Aorta (tissue), 5 donors: Measurements from ENCODE around the gene ITGA7. TPM values are rescaled to one million over a fixed set of nuclear protein-coding genes. Genes with fewer than 3 reads are reported as not detected.

Source experiments
- ATAC-seq: fragments of 200-7000 bp; cut with Tn5 transposase; one replicate; pipeline ENCODE4 v1.9.1; 2022; ENCODE audit warnings: moderate library complexity; ENCODE audit not compliant: low FRiP score
- DNase-seq, 2 donors: peaks; one replicate each; pipeline ENCODE4 v3.0.0-alpha.2; 2020
- H3K27ac ChIP-seq, 2 donors: one replicate each; pipeline ENCODE4 v1.5.1; 2013; ENCODE audit warnings: low read length in 2 of 2, mild to moderate bottlenecking in 2 of 2, moderate library complexity in 2 of 2, control low read depth in 1 of 2, inconsistent platforms in 1 of 2, low read depth in 1 of 2
- H3K27me3 ChIP-seq, 2 donors: one replicate each; pipeline ENCODE4 v1.6.1; 2013; ENCODE audit warnings: control low read depth in 1 of 2, low read length in 1 of 2, mild to moderate bottlenecking in 1 of 2, moderate library complexity in 1 of 2; ENCODE audit not compliant: insufficient read depth in 2 of 2, control insufficient read depth in 1 of 2
- H3K36me3 ChIP-seq, 2 donors: one replicate each; pipeline ENCODE4 v1.6.1; 2013; ENCODE audit warnings: control low read depth in 1 of 2, low read length in 1 of 2, mild to moderate bottlenecking in 1 of 2; ENCODE audit not compliant: insufficient read depth in 2 of 2, control insufficient read depth in 1 of 2
- H3K4me1 ChIP-seq, 2 donors: one replicate each; pipeline ENCODE4 v1.6.1; 2013; ENCODE audit warnings: low read length in 2 of 2, control low read depth in 1 of 2, mild to moderate bottlenecking in 1 of 2, moderate library complexity in 1 of 2; ENCODE audit not compliant: insufficient read depth in 2 of 2, control insufficient read depth in 1 of 2
- H3K4me3 ChIP-seq, 2 donors: one replicate each; pipeline ENCODE4 v1.5.1; 2013; ENCODE audit warnings: low read length in 2 of 2, control low read depth in 1 of 2, mild to moderate bottlenecking in 1 of 2
- H3K9me3 ChIP-seq: one replicate; pipeline ENCODE4 v1.6.1; 2013; ENCODE audit warnings: mild to moderate bottlenecking, low read length; ENCODE audit not compliant: control insufficient read depth
- WGBS, 2 donors: extraction: QIAGEN DNeasy Blood & Tissue Kit; methylation state at CpG; one replicate each; pipeline ENCODE4 v1.1.7; 2013; 5-methylcytosine and 5-hydroxymethylcytosine counted together
- intact Hi-C, 2 donors: fragments of 100-400 bp; cut with DNase I; formaldehyde crosslinking; loops; one replicate each; pipeline versions ENCODE4 v1.14.2 to v1.15.0; 2022
- polyA plus RNA-seq, 2 donors: library from polyadenylated mRNA; stranded (reverse); fragments of 200-250 nt; gene quantifications; one replicate each; pipeline ENCODE4 v1.2.3, GENCODE V29; 2013
- total RNA-seq, 2 donors: library from RNA; stranded (reverse); fragmentation: NEBNext Ultra II Directional; extraction: Animal tissue kit (Norgen Biotek cat#: 25700); gene quantifications; one replicate each; pipeline ENCODE4 v1.2.1, GENCODE V29; 2021
- donor health status: healthy with polysubstance abuse.
- donor health status: Bipolar disorder and iron deficiency.
- donor health status: DM: no; HTN: no; CAD: no.
- donor health status: DM: no; HTN: no; CAD: no.
- donor health status: DM: yes; HTN: yes; CAD: no.

ITGA7 gene
- total and polyA plus RNA-seq, 4 donors, result 76.1 to 747 (median 548) TPM

DNA sequence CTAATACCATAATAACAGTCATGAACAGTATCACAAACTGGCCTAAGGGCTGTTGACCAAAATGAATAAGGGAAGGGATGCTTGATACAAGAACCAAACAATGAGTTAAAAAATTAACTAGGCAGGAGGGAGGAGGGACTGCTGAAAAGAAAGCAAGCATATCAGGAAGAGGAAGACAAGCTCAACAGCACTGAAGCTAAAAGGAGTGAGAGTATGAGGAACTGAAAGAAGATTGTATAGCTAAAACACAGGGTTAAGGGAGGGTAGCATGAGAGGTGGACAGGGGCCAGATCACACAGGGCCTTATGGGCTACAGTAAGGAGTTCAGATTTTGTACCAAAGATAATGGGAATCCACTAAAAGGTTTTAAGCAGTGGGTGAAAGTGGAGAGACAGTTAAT is 34.1 kb downstream of the ITGA7 start:
- H3K27ac ChIP-seq, result no peak overlapping the region
- H3K27me3 ChIP-seq, result no peaks in the 10 kb centered on the region
- DNase-seq, result no peak
- H3K9me3 ChIP-seq, result no peaks in the 10 kb centered on the region
- no peak for ATAC-seq
- no peaks in the 10 kb centered on the region for H3K4me1 ChIP-seq
- intact Hi-C loops, result no loop called here
- H3K36me3 ChIP-seq, result no peaks in the 10 kb centered on the region
- H3K4me3 ChIP-seq, result no peak overlapping the region

DNA sequence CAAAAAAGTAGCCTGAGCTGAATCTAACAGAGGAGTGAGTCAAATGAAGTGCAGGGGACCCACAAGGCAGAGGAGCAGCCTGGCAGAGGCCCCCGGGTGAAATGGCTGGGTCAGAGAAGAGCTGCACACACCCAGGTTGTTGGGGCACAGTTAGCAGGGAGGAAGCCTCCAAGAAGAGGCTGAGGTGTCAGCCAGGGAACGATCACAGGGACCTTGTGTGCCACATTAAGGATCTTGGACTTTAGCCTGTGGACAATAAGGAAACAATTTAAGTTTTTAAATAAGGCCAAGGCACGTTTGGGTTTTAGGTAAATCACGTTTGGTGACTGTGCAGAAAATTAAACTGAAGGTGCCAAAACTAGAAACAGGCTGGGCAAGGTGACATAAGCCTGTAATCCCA is 36.0 kb downstream of the ITGA7 start:
- ATAC-seq (no peak), DNase-seq (no peak)
- no peaks in the 10 kb centered on the region for H3K27me3 ChIP-seq
- no peaks in the 10 kb centered on the region for H3K9me3 ChIP-seq
- H3K27ac ChIP-seq, result no peak overlapping the region
- no peaks in the 10 kb centered on the region for H3K36me3 ChIP-seq
- H3K4me3 ChIP-seq, result no peak overlapping the region
- 66% methylated on average over 4 of the region's 4 CpGs for WGBS, 2 donors
- no peaks in the 10 kb centered on the region for H3K4me1 ChIP-seq
- intact Hi-C loops, result no loop called here

DNA sequence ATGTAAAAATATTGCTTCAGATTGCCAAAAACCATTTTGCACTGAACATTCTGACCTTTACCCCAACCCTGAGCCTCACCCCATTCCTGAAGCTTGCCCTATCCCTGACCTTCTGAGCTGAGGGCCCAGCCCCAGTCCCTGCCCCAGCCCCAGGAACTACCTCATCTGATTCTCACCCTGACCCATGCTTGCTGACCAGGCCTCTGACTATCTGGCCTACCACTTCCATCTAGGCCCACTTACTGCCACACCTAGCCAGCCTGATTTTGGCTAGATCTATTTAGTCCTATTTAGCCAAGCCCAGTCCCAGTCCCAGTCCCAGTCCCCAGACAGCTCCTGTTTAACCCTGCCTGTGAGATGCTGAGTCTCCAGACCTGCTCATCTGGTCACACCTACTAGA is 37.4 kb downstream of the ITGA7 start:
- H3K27ac ChIP-seq, result no peak overlapping the region

DNA sequence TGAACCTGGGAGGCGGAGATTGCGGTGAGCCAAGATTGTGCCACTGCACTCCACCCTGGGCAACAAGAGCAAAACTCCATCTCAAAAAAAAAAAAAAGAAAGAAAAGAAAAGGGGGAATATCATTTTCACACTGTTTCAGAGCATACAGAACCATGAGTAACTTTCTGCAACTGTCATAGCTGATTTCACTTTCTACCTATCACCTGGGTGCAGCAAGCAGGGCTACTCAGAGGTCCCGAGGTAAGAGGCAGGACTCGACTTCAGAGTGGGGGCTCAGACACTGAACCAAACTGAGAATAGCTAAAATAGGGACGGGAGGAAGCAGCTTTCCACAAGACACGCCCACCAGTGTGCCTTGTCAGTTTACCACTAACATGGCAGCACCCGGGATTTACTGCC is 41.2 kb downstream of the ITGA7 start:
- H3K27ac ChIP-seq, result no peak overlapping the region
- DNase-seq (no peak), ATAC-seq (no peak)
- 78 to 81% methylated on average over 7 of the region's 7 CpGs for WGBS, 2 donors
- no peaks in the 10 kb centered on the region for H3K4me1 ChIP-seq
- no peak overlapping the region for H3K4me3 ChIP-seq
- no peaks in the 10 kb centered on the region for H3K9me3 ChIP-seq
- no peaks in the 10 kb centered on the region for H3K36me3 ChIP-seq
- H3K27me3 ChIP-seq, result no peaks in the 10 kb centered on the region
- intact Hi-C loops, result loop anchor here in 1 of 2 donors (10.0 kb wide), 1 partner anchor 138 kb away; no protein-coding TSS in a partner anchor

More for the DNA sequence above, 37.4 kb downstream of the ITGA7 start:
- no peak overlapping the region for H3K4me3 ChIP-seq
- ATAC-seq (no peak), DNase-seq (no peak)
- intact Hi-C loops, result no loop called here
- H3K4me1 ChIP-seq, result no peaks in the 10 kb centered on the region
- H3K36me3 ChIP-seq, result no peaks in the 10 kb centered on the region
- H3K27me3 ChIP-seq, result no peaks in the 10 kb centered on the region
- no peaks in the 10 kb centered on the region for H3K9me3 ChIP-seq

DNA sequence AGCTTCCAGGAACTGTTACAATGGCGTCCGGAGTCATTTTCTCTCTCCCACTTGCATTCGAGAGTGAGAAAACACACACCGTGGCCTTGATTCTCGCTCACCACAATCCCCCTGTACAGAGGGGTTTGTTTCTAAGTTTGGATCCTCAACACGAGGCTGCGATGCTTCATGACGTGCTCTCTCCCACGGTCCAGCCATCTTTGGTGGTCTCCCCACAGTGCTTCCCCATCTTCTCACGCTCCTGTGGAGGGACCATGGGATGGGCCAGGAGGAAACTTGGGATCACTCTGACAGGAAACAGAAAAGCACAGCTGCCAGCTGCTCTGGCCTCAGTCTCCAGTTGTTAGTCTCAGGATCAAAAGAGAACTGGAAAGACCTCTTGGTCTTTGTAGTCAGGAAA is 42.9 kb downstream of the ITGA7 start:
- no peak for ATAC-seq
- Histone ChIP-seq H3K27me3 (no peaks in the 10 kb centered on the region), H3K9me3 (no peaks in the 10 kb centered on the region), H3K27ac (no peak overlapping the region), H3K4me3 (no peak overlapping the region), H3K4me1 (no peaks in the 10 kb centered on the region), H3K36me3 (no peaks in the 10 kb centered on the region)
- 93 to 94% methylated on average over 10 of the region's 10 CpGs for WGBS, 2 donors
- no peak for DNase-seq
- intact Hi-C loops, result loop anchor here in 1 of 2 donors (10.0 kb wide), 1 partner anchor 140 kb away; no protein-coding TSS in a partner anchor

DNA sequence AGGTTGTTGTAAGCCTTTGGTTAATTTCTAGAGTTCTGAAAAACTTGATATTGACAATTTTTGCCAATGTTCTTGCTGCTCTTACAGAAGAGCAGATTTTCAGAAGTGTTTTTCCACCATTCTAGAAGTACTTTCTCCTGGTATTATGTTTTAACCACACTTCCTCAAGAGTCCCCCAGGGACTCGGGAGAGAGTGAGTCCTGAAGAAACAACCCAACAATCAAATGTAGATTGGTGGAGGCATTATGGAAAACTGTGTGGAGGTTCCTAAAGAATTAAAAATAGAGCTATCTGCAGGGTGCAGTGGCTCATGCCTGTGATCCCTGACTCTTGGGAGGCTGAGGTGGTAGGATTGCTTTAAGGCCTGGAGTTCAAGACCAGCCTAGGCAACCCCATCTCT is 44.3 kb downstream of the ITGA7 start:
- 39 to 41% methylated on average over 1 of the region's 1 CpG for whole genome bisulfite sequencing, 2 donors
- H3K4me3 ChIP-seq, result no peak overlapping the region
- H3K36me3 ChIP-seq, result no peaks in the 10 kb centered on the region
- no peak overlapping the region for H3K27ac ChIP-seq
- ATAC-seq (no peak), DNase-seq (no peak)
- intact Hi-C loops, result loop anchor here in 1 of 2 donors (10.0 kb wide), 1 partner anchor 141 kb away; no protein-coding TSS in a partner anchor
- H3K27me3 ChIP-seq, result no peaks in the 10 kb centered on the region
- no peaks in the 10 kb centered on the region for H3K4me1 ChIP-seq
- H3K9me3 ChIP-seq, result no peaks in the 10 kb centered on the region

DNA sequence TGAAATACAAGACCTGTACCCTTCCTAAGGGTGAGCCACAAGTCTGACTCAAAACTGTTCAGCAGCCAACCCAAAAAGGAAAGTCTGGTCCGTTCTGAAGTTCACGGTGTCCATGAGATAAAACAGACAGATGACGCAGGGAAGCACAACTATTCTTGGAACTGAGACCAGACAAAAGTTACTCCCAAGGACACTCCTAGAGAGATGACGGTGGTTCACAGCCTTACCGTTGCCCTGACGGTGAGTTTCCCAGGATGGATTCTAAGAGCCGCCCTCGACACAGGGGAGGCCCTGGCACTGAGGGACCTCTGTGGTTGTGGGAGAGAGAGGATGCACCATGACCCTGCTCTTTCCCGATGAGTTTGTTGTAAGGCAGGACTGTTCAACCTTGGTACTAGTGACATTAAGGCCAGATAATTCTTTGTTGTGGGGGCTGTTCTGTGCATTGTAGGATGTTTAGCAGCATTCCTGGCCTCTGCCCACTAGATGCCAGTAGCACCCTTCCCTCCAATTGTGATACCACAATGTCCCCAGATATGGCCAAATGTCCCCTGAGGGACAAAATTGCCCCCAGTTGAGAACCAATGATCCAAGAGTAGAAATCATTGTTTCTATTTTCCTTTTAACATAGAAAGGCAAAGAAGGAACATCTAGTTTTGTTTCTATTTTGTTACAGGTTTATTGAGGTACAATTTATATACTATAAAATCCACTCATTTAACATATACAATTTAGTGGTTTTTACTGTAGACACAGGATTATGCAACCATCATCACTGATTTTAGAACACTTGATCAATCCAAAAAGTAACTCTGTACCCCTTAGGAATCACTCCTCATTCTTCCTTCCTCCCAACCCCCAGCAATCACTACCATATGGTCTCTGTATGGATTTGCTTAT is 48.0 kb downstream of the ITGA7 start:
- DNase-seq, result no peak
- 60 to 65% methylated on average over 9 of the region's 9 CpGs for WGBS, 2 donors

DNA sequence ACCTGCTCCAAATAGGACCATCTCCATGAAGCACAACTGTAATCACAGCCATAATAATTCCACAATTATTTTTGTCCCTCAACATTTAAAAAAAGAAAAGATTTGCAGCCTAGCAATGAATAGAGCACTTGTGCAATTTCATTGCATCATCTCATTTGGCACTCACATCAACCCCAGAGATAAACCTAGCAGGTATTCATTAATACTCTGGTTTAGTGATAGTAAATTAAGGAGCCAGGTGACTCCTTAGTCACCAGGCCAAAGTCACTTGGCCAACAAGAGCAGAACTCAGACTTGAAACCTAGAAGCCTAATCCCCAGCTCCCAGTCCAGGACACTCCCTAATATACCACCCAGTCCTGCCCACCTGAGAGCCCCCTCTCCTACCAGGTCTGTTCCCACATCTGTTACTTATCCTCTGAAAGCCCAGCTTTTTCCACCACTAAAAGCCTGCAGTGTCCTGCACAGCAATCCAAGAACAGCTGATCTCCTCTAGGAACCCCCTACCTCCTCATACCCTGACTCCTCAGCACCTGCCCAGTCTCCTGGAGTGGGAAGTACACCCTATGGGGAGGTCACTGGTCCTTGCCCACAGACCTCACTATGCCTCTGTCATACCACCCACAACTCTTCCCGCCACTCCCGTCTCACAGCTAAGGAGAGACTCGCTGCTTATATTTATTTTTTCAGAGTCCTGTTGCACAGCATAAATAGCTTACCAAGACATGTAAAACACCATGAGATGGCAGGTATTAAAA is 48.9 kb downstream of the ITGA7 start:
- H3K4me1 ChIP-seq, result no peaks in the 10 kb centered on the region
- DNase-seq, result no peak
- no peak overlapping the region for H3K27ac ChIP-seq
- no peak overlapping the region for H3K4me3 ChIP-seq
- no peaks in the 10 kb centered on the region for H3K27me3 ChIP-seq
- ATAC-seq, result no peak
- intact Hi-C loops, result loop anchor here (5.0 to 10.0 kb wide), 3 partner anchors 63 to 286 kb away; partner anchors contain the start of gene RDH5 (in 1 of the 2)
- no peaks in the 10 kb centered on the region for H3K36me3 ChIP-seq
- H3K9me3 ChIP-seq, result no peaks in the 10 kb centered on the region
- WGBS, 2 donors, result 74 to 84% methylated on average over 3 of the region's 3 CpGs

More for the DNA sequence above, 48.0 kb downstream of the ITGA7 start:
- Histone ChIP-seq H3K4me1 (no peaks in the 10 kb centered on the region), H3K27ac (no peak overlapping the region), H3K4me3 (no peak overlapping the region), H3K9me3 (no peaks in the 10 kb centered on the region), H3K27me3 (no peaks in the 10 kb centered on the region), H3K36me3 (no peaks in the 10 kb centered on the region)
- ATAC-seq, result no peak
- intact Hi-C loops, result loop anchor here (5.0 to 10.0 kb wide), 4 partner anchors 63 to 285 kb away; partner anchors contain the start of gene RDH5 (in 1 of the 2)
